CD14-positive monocyte (primary cell): Measurements from ENCODE around the gene SNX32. TPM values are rescaled to one million over a fixed set of nuclear protein-coding genes. Genes with fewer than 3 reads are reported as not detected.
"Not testable (repeated sequence)": the region's sequence is repeated elsewhere in the genome, so short reads cannot be mapped to it uniquely, and the experiment has no call there.

Source experiments
- DNase-seq, 3 donors: peaks; one replicate each; pipeline ENCODE4 v3.0.0-alpha.2; 2011 to 2022
- H2AFZ ChIP-seq: 2 replicates; pipeline ENCODE4 v1.6.0; 2012; ENCODE audit warnings: mild to moderate bottlenecking, low read depth, low read length, inconsistent platforms; ENCODE audit not compliant: insufficient read depth, poor library complexity, severe bottlenecking
- H3K27ac ChIP-seq, 2 donors: 1 replicate in 1 of 2; 2 replicates in 1 of 2; pipeline ENCODE4 v1.5.1; 2012 to 2013; ENCODE audit warnings: low read length in 2 of 2, control low read depth in 1 of 2, inconsistent platforms in 1 of 2, low read depth in 1 of 2, mild to moderate bottlenecking in 1 of 2
- H3K27me3 ChIP-seq, 2 donors: one replicate each; pipeline versions ENCODE4 v1.6.0 to v1.6.1; 2011 to 2013; ENCODE audit warnings: low read length in 2 of 2; ENCODE audit not compliant: control insufficient read depth in 2 of 2, insufficient read depth in 2 of 2
- H3K36me3 ChIP-seq, 2 donors: replicated peaks in 1 of 2; 1 replicate in 1 of 2; 2 replicates in 1 of 2; pipeline versions ENCODE4 v1.5.1 to v1.6.1; 2012 to 2013; ENCODE audit warnings: low read length in 2 of 2, control low read depth in 1 of 2, inconsistent platforms in 1 of 2, mild to moderate bottlenecking in 1 of 2; ENCODE audit not compliant: insufficient read depth in 2 of 2, control insufficient read depth in 1 of 2
- H3K4me1 ChIP-seq, 2 donors: 1 replicate in 1 of 2; 2 replicates in 1 of 2; pipeline versions ENCODE4 v1.5.1 to v1.6.1; 2012 to 2013; ENCODE audit warnings: low read length in 2 of 2, control low read depth in 1 of 2, inconsistent platforms in 1 of 2, mild to moderate bottlenecking in 1 of 2, moderate library complexity in 1 of 2; ENCODE audit not compliant: insufficient read depth in 2 of 2, control insufficient read depth in 1 of 2
- H3K4me2 ChIP-seq: replicated peaks from 2 replicates; pipeline ENCODE3; 2012; ENCODE audit warnings: low read length, moderate library complexity, mild to moderate bottlenecking; ENCODE audit not compliant: poor library complexity, severe bottlenecking; ENCODE audit errors: extremely low read depth
- H3K4me3 ChIP-seq, 3 experiments: fragments of 200-600 bp in 1 of 3; sonication (generic) in 1 of 3; replicated peaks in 1 of 3; 1 replicate in 2 of 3; 2 replicates in 1 of 3; pipeline ENCODE4 v1.5.1; 2011 to 2013; ENCODE audit warnings: low read length in 3 of 3, mild to moderate bottlenecking in 3 of 3, control low read depth in 2 of 3, low read depth in 2 of 3, inconsistent platforms in 1 of 3, moderate library complexity in 1 of 3
- H3K79me2 ChIP-seq: 2 replicates; pipeline ENCODE4 v1.6.0; 2012; ENCODE audit warnings: mild to moderate bottlenecking, control low read depth, inconsistent platforms, low read length, moderate library complexity; ENCODE audit not compliant: insufficient read depth
- H3K9ac ChIP-seq: 2 replicates; pipeline ENCODE4 v1.6.0; 2017; ENCODE audit warnings: low read length, mild to moderate bottlenecking; ENCODE audit not compliant: insufficient read depth, poor library complexity, severe bottlenecking
- H3K9me3 ChIP-seq, 2 donors: replicated peaks in 1 of 2; 1 replicate in 1 of 2; 2 replicates in 1 of 2; pipeline versions ENCODE4 v1.5.1 to v1.6.1; 2012 to 2013; ENCODE audit warnings: low read length in 2 of 2, control low read depth in 1 of 2; ENCODE audit not compliant: control insufficient read depth in 1 of 2, insufficient read depth in 1 of 2
- H4K20me1 ChIP-seq: 2 replicates; pipeline ENCODE4 v1.6.0; 2012; ENCODE audit warnings: mild to moderate bottlenecking, low read length, control low read depth, moderate library complexity; ENCODE audit not compliant: insufficient read depth
- H3K27ac Mint-ChIP-seq, 7 donors: one replicate each; pipeline ENCODE4 v1.8.0; 2020; ENCODE audit warnings: mild to moderate bottlenecking in 7 of 7, mixed read lengths in 7 of 7, moderate library complexity in 6 of 7, inconsistent platforms in 2 of 7
- H3K27me3 Mint-ChIP-seq, 3 donors: one replicate each; pipeline ENCODE4 v1.8.0; 2021 to 2022; ENCODE audit warnings: low read depth in 3 of 3, mild to moderate bottlenecking in 3 of 3, mixed read lengths in 3 of 3, moderate library complexity in 3 of 3, inconsistent platforms in 1 of 3
- H3K36me3 Mint-ChIP-seq, 2 donors: one replicate each; pipeline ENCODE4 v1.8.0; 2020; ENCODE audit warnings: mixed read lengths in 2 of 2, inconsistent platforms in 1 of 2, mild to moderate bottlenecking in 1 of 2
- H3K4me1 Mint-ChIP-seq: one replicate; pipeline ENCODE4 v1.8.0; 2020; ENCODE audit warnings: mild to moderate bottlenecking, mixed read lengths
- H3K4me3 Mint-ChIP-seq, 2 donors: one replicate each; pipeline ENCODE4 v1.8.0; 2020; ENCODE audit warnings: mild to moderate bottlenecking in 2 of 2, mixed read lengths in 2 of 2, moderate library complexity in 1 of 2
- H3K9me3 Mint-ChIP-seq, 7 donors: one replicate each; pipeline ENCODE4 v1.8.0; 2020 to 2022; ENCODE audit warnings: mixed read lengths in 7 of 7, mild to moderate bottlenecking in 6 of 7, moderate library complexity in 6 of 7, inconsistent platforms in 2 of 7
- WGBS: methylation state at CpG from one replicate; pipeline ENCODE4 v1.1.5; 2013; ENCODE audit warnings: missing lambda C conversion rate; ENCODE audit not compliant: insufficient coverage; 5-methylcytosine and 5-hydroxymethylcytosine counted together
- intact Hi-C, 2 donors: fragments of 100-400 bp; cut with micrococcal nuclease; formaldehyde crosslinking; loops; one replicate each; pipeline versions ENCODE4 v1.15.0 to v1.15.1; 2023
- polyA plus RNA-seq, 3 donors: library from polyadenylated mRNA; depleted of rRNA in 1 of 3; unstranded in 2 of 3; stranded (reverse) in 1 of 3; fragments of 300-500 nt in 2 of 3; fragments of >200 nt in 1 of 3; fragmentation: Illumina TruSeq in 2 of 3; gene quantifications; 1 replicate in 2 of 3; 2 replicates in 1 of 3; pipeline ENCODE4 v1.2.3, GENCODE V29; 2012 to 2021
- TF ChIP-seq, protein P1 (sequence below): fragments of 200-600 bp; IDR thresholded peaks from one replicate; pipeline ENCODE4 v1.8.0; 2022; ENCODE audit warnings: antibody characterized with exemption, mild to moderate bottlenecking

The SNX32 gene
- polyA plus RNA-seq, 3 donors = 0.07 to 0.40 (median 0.12) TPM

DNA sequence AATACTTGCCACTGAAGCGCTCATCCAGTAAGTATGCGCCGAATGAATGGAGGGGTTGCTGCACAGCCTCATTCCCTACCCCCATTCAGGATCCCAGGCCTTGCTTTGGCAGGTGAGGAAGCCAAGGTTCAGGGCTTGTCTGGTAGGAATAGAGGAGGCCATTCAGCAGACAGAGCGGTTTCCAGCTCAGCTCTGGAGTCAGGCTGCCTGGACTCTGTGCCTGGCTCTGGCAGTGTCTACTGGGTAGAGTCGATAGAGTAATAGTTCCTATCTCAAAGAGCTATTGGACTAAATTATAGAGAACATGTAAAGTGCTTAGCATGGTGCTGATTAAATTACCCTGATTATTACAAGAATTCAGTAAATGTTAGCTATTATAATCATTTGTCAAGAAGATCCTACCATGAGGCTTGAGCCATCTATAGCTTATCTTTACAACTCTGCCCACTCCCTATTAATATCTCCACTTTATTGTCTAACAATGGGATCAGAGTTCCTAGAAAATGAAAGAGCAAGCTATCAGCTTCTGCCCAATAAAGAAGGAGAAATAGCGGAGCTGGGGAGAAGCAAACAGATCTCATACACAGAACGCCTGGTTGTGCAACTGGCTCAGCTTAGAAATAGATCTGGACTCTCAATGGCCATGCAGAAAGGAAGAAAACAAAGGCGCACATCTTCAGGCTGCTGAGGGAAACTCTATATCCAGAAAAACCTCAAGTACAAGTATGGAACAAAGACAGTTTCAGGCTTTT, 6.6 kb upstream of the SNX32 start:
- intact Hi-C loops = no loop called here
- Mint-ChIP-seq H3K27ac (no peak overlapping the region), H3K36me3 (no peaks in the 10 kb centered on the region), H3K27me3 (peaks cover 4 to 11% (median 10%) of the 10 kb centered on the region in 3 donors), H3K4me1 (peaks cover 13% of the 10 kb centered on the region), H3K9me3 (peaks cover 0 to 2% (median 0%) of the 10 kb centered on the region in 7 donors), H3K4me3 (no peak overlapping the region)
- peaks cover 0 to 3% of the 10 kb centered on the region in 2 donors for H3K4me1 ChIP-seq
- no peak overlapping the region for H3K27ac ChIP-seq
- no peak for DNase-seq
- H3K79me2 ChIP-seq = no peaks in the 10 kb centered on the region
- 87% methylated on average over 3 of the region's 8 CpGs for WGBS
- no peaks in the 10 kb centered on the region for H4K20me1 ChIP-seq
- TF ChIP-seq, protein P1, sequence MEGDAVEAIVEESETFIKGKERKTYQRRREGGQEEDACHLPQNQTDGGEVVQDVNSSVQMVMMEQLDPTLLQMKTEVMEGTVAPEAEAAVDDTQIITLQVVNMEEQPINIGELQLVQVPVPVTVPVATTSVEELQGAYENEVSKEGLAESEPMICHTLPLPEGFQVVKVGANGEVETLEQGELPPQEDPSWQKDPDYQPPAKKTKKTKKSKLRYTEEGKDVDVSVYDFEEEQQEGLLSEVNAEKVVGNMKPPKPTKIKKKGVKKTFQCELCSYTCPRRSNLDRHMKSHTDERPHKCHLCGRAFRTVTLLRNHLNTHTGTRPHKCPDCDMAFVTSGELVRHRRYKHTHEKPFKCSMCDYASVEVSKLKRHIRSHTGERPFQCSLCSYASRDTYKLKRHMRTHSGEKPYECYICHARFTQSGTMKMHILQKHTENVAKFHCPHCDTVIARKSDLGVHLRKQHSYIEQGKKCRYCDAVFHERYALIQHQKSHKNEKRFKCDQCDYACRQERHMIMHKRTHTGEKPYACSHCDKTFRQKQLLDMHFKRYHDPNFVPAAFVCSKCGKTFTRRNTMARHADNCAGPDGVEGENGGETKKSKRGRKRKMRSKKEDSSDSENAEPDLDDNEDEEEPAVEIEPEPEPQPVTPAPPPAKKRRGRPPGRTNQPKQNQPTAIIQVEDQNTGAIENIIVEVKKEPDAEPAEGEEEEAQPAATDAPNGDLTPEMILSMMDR = no peak
- H3K4me3 ChIP-seq = no peak overlapping the region
- peaks cover 2 to 3% of the 10 kb centered on the region in 2 donors for H3K27me3 ChIP-seq
- no peaks in the 10 kb centered on the region for H3K36me3 ChIP-seq
- no peak overlapping the region for H3K9ac ChIP-seq
- H2AFZ ChIP-seq = peak overlapping the region; percentile 11
- H3K9me3 ChIP-seq = no peaks in the 10 kb centered on the region
- no peak overlapping the region for H3K4me2 ChIP-seq

DNA sequence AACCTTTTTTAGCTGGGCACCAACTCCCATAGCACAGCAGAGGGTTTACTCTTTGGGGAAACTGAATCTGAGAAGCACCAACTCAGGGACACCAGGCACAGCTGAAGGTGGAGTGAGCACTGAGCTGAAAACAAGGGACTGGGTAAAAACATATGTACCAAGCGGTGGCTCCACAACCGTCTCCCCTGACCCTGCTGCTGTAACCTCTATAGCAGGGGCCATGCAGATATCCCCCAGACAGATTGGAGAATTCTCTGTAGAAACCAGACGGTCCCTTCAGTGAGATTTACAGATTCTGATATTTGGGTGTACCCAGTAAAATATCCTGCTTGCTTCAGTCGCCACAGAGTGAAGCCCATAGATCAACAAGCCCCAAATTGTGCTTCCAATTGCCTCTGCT, 4.3 kb upstream of the SNX32 start:
- no peaks in the 10 kb centered on the region for H3K36me3 ChIP-seq

GRCh38 chr11:65832231-65832630, 1.5 kb upstream of the SNX32 start:
- Mint-ChIP-seq H3K4me1 (peaks cover 20% of the 10 kb centered on the region), H3K27me3 (peaks cover 10 to 19% (median 16%) of the 10 kb centered on the region in 3 donors), H3K4me3 (peak overlapping the region in 1 of 2 donors; percentile 49)
- H3K9ac ChIP-seq, H3K9me3 ChIP-seq, intact Hi-C loops, H3K79me2 ChIP-seq, DNase-seq, H3K4me3 ChIP-seq, H4K20me1 ChIP-seq, H2AFZ ChIP-seq, H3K27ac Mint-ChIP-seq, H3K36me3 Mint-ChIP-seq, H3K4me2 ChIP-seq, H3K27me3 ChIP-seq, H3K36me3 ChIP-seq, H3K9me3 Mint-ChIP-seq, H3K27ac ChIP-seq: not testable (repeated sequence)
- H3K4me1 ChIP-seq = peaks cover 19% of the 10 kb centered on the region in 2 donors

More for the DNA sequence above, 4.3 kb upstream of the SNX32 start:
- Histone ChIP-seq H4K20me1 (no peaks in the 10 kb centered on the region), H3K9ac (no peak overlapping the region), H3K4me1 (peaks cover 17 to 18% of the 10 kb centered on the region in 2 donors), H3K4me2 (no peak overlapping the region), H3K79me2 (no peaks in the 10 kb centered on the region), H3K4me3 (no peak overlapping the region), H2AFZ (no peak overlapping the region), H3K27me3 (peaks cover 2 to 5% of the 10 kb centered on the region in 2 donors), H3K27ac (no peak overlapping the region), H3K9me3 (no peaks in the 10 kb centered on the region)
- no peak overlapping the region for H3K27ac Mint-ChIP-seq
- 86% methylated on average over 1 of the region's 4 CpGs for WGBS
- no peak for DNase-seq
- H3K36me3 Mint-ChIP-seq = no peaks in the 10 kb centered on the region
- H3K27me3 Mint-ChIP-seq = peaks cover 12 to 19% (median 16%) of the 10 kb centered on the region in 3 donors
- no peak overlapping the region for H3K4me3 Mint-ChIP-seq
- TF ChIP-seq, protein P1 = no peak
- intact Hi-C loops = no loop called here
- peaks cover 20% of the 10 kb centered on the region for H3K4me1 Mint-ChIP-seq
- peaks cover 0 to 7% (median 1%) of the 10 kb centered on the region in 7 donors for H3K9me3 Mint-ChIP-seq
